IMR-90 (cell line): ENCODE measurements around the gene FBN1. TPM values are rescaled to one million over a fixed set of nuclear protein-coding genes. Genes with fewer than 3 reads are reported as not detected.
A peak's percentile ranks its signal among the peaks of the same experiment; 100 is the strongest.

Experiments
- ATAC-seq: fragments of 200-7000 bp; cut with Tn5 transposase; 2 replicates; pipeline ENCODE4 v1.9.1; 2020; ENCODE audit warnings: low read depth, mild to moderate bottlenecking, moderate library complexity
- BruUV-seq: library from RNA; stranded (reverse); fragments of 400-500 nt; replicated peaks from 2 replicates; lab custom pipeline; 2021; lab: Mats Ljungman, UMichigan
- CTCF ChIA-PET: fragments of 300-600 bp; formaldehyde crosslinking; extraction: SDS; loops from one replicate; lab custom pipeline; 2021; ENCODE audit warnings: antibody characterized with exemption; lab: Yijun Ruan, JAX
- POLR2A ChIA-PET: fragments of 300-600 bp; sonication (Branson Sonifier 250); formaldehyde crosslinking; loops from one replicate; lab custom pipeline; 2022; ENCODE audit warnings: antibody characterized with exemption; ENCODE audit not compliant: unreplicated experiment; lab: Charles Lee
- DNase-seq: peaks from one replicate; pipeline ENCODE4 v3.0.0; 2013
- H2AFZ ChIP-seq: replicated peaks from 2 replicates; pipeline ENCODE3; 2013; ENCODE audit warnings: low read length, mild to moderate bottlenecking; ENCODE audit not compliant: poor library complexity
- H2AK5ac ChIP-seq: 2 replicates; pipeline ENCODE4 v1.6.1; 2013; ENCODE audit warnings: low read depth, low read length, inconsistent platforms
- H2AK9ac ChIP-seq: replicated peaks from 2 replicates; pipeline ENCODE3; 2013; ENCODE audit warnings: mild to moderate bottlenecking, low read depth, low read length, moderate library complexity; ENCODE audit not compliant: poor library complexity
- H2BK120ac ChIP-seq: 2 replicates; pipeline ENCODE4 v1.6.1; 2013; ENCODE audit warnings: low read depth, low read length, inconsistent platforms
- H2BK15ac ChIP-seq: 3 replicates; pipeline ENCODE4 v1.6.1; 2013; ENCODE audit warnings: low read depth, low read length, inconsistent platforms
- H2BK20ac ChIP-seq: 2 replicates; pipeline ENCODE4 v1.6.1; 2013; ENCODE audit warnings: low read depth, mild to moderate bottlenecking, inconsistent platforms, low read length, moderate library complexity
- H2BK5ac ChIP-seq: 2 replicates; pipeline ENCODE4 v1.6.1; 2013; ENCODE audit warnings: mild to moderate bottlenecking, low read depth, low read length, inconsistent platforms; ENCODE audit not compliant: poor library complexity, severe bottlenecking
- H3K14ac ChIP-seq: replicated peaks from 2 replicates; pipeline ENCODE4 v1.6.1; 2013; ENCODE audit warnings: low read depth, low read length, inconsistent platforms
- H3K18ac ChIP-seq: 2 replicates; pipeline ENCODE4 v1.6.1; 2013; ENCODE audit warnings: low read depth, low read length, control low read depth
- H3K23ac ChIP-seq: 2 replicates; pipeline ENCODE4 v1.6.1; 2013; ENCODE audit warnings: low read depth, low read length, inconsistent platforms
- H3K27ac ChIP-seq: 2 replicates; pipeline ENCODE4 v1.5.1; 2013; ENCODE audit warnings: mild to moderate bottlenecking, control low read depth, low read length; ENCODE audit not compliant: insufficient read depth
- H3K27me3 ChIP-seq: 2 replicates; pipeline ENCODE4 v1.6.1; 2013; ENCODE audit warnings: low read length; ENCODE audit not compliant: control insufficient read depth, insufficient read depth
- H3K36me3 ChIP-seq: 2 replicates; pipeline ENCODE4 v1.6.1; 2013; ENCODE audit warnings: low read length, mixed read lengths; ENCODE audit not compliant: control insufficient read depth, insufficient read depth
- H3K4ac ChIP-seq: 2 replicates; pipeline ENCODE4 v1.6.1; 2013; ENCODE audit warnings: low read depth, low read length, inconsistent platforms
- H3K4me1 ChIP-seq: 2 replicates; pipeline ENCODE4 v1.6.1; 2013; ENCODE audit warnings: low read length, mixed read lengths; ENCODE audit not compliant: control insufficient read depth, insufficient read depth
- H3K4me2 ChIP-seq: 2 replicates; pipeline ENCODE4 v1.6.1; 2013; ENCODE audit warnings: low read depth, mild to moderate bottlenecking, control low read depth, low read length, moderate library complexity
- H3K4me3 ChIP-seq: 2 replicates; pipeline ENCODE4 v1.5.1; 2013; ENCODE audit warnings: low read depth, mild to moderate bottlenecking, control low read depth, low read length, moderate library complexity; ENCODE audit not compliant: insufficient read depth
- H3K56ac ChIP-seq: 2 replicates; pipeline ENCODE4 v1.6.1; 2013; ENCODE audit warnings: low read length, inconsistent platforms; ENCODE audit not compliant: insufficient read depth; ENCODE audit errors: extremely low read depth
- H3K79me1 ChIP-seq, 2 experiments: 2 replicates each; pipeline ENCODE4 v1.6.1; 2013; ENCODE audit warnings: low read length in 2 of 2, inconsistent platforms in 1 of 2, low read depth in 1 of 2
- H3K9ac ChIP-seq: 2 replicates; pipeline ENCODE4 v1.6.1; 2013; ENCODE audit warnings: low read depth, low read length, control low read depth
- H3K9me1 ChIP-seq: 2 replicates; pipeline ENCODE4 v1.6.1; 2013; ENCODE audit warnings: low read length, inconsistent platforms; ENCODE audit not compliant: insufficient read depth
- H3K9me3 ChIP-seq: 2 replicates; pipeline ENCODE4 v1.6.1; 2013; ENCODE audit warnings: low read length; ENCODE audit not compliant: control insufficient read depth, insufficient read depth
- H4K20me1 ChIP-seq: 2 replicates; pipeline ENCODE4 v1.6.1; 2013; ENCODE audit warnings: low read length, inconsistent platforms; ENCODE audit not compliant: insufficient read depth
- H4K5ac ChIP-seq: 2 replicates; pipeline ENCODE4 v1.6.1; 2013; ENCODE audit warnings: mild to moderate bottlenecking, low read depth, low read length, control low read depth
- H4K8ac ChIP-seq, 2 experiments: 2 replicates each; pipeline ENCODE4 v1.6.1; 2013; ENCODE audit warnings: low read depth in 2 of 2, low read length in 2 of 2, control low read depth in 1 of 2, inconsistent platforms in 1 of 2
- H4K91ac ChIP-seq: 2 replicates; pipeline ENCODE4 v1.6.1; 2013; ENCODE audit warnings: low read depth, low read length, inconsistent platforms; ENCODE audit not compliant: insufficient read depth
- BHLHE40 ChIP-seq: fragments of 150-350 bp; IDR thresholded peaks from 2 replicates; pipeline ENCODE4 v1.6.1; 2016; ENCODE audit warnings: mild to moderate bottlenecking, low read depth, low read length
- CEBPB ChIP-seq: IDR thresholded peaks from 2 replicates; pipeline ENCODE4 v1.6.1; 2012; ENCODE audit warnings: low read depth, low read length, improper control_type of control experiment
- CHD1 ChIP-seq: IDR thresholded peaks from 2 replicates; pipeline ENCODE4 v1.6.1; 2012; ENCODE audit warnings: low read depth, low read length, improper control_type of control experiment
- CTCF ChIP-seq: conservative IDR thresholded peaks from 2 replicates; pipeline ENCODE4 v1.5.1; 2012; ENCODE audit warnings: mild to moderate bottlenecking, low read depth, low read length, improper control_type of control experiment
- WGBS, 2 experiments: methylation state at CpG; one replicate each; pipeline versions ENCODE4 v1.1.5 to v1.1.7; 2013; ENCODE audit warnings: missing lambda C conversion rate in 2 of 2; ENCODE audit not compliant: insufficient read length in 1 of 2; ENCODE audit errors: extremely low coverage in 2 of 2; 5-methylcytosine and 5-hydroxymethylcytosine counted together
- dilution Hi-C: fragments of 300-500 bp; cut with HindIII; formaldehyde crosslinking; loops from one replicate; pipeline ENCODE4 v1.14.3; 2018; ENCODE audit warnings: low sequenced_read_pairs; ENCODE audit not compliant: unreplicated experiment
- in situ Hi-C: fragments of 300-500 bp; cut with MboI; formaldehyde crosslinking; loops from 3 replicates; pipeline ENCODE4 v1.14.3; 2019; ENCODE audit warnings: low sequenced_read_pairs, inconsistent platforms, mixed read lengths
- intact Hi-C: fragments of 100-400 bp; cut with micrococcal nuclease; formaldehyde crosslinking; loops from 2 replicates; pipeline ENCODE4 v1.10.0; 2022
- polyA plus RNA-seq, 3 experiments: library from polyadenylated mRNA; depleted of rRNA; stranded (reverse); fragments of >200 nt; gene quantifications; 2 replicates each; pipeline ENCODE4 v1.2.3, GENCODE V29; 2012; ENCODE audit warnings: low replicate concordance in 1 of 3
- total RNA-seq: library from RNA; depleted of rRNA; stranded (reverse); fragments of >200 nt; gene quantifications from 2 replicates; pipeline ENCODE4 v1.2.3, GENCODE V29; 2012

FBN1 gene
- total and polyA plus RNA-seq, 2 of the 4 experiments (the other 2 are of a cell fraction), result 134 to 283 TPM

DNA sequence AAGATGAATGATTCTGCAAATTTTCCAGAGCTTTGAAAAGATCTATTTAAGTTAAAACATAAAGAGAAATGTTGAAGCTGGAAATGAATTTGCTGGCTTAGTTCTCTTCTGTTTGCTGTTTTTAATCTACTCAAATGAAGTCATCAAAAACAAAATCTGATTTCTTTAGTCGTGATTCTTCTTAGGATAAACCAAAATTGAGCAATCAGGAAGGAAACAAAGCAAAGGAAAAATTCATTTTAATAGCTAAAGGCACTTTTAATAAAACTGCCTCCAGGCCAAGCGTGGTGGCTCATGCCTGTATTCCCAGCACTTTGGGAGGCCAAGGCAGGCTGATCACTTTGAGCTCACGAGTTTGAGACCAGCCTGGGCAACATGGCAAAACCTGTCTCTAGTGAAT lies 223.1 kb downstream of the FBN1 start:
- Histone ChIP-seq H3K4ac (no peak overlapping the region), H3K4me2 (no peak overlapping the region), H4K20me1 (no peaks in the 10 kb centered on the region), H3K23ac (no peak overlapping the region), H2BK5ac (no peak overlapping the region), H3K36me3 (peaks cover 57% of the 10 kb centered on the region), H2BK20ac (no peak overlapping the region), H3K27me3 (no peaks in the 10 kb centered on the region), H3K9me1 (peaks cover 5% of the 10 kb centered on the region), H3K14ac (no peak overlapping the region), H2AK5ac (no peak overlapping the region), H2AFZ (no peak overlapping the region), H4K5ac (no peak overlapping the region), H4K8ac (no peak overlapping the region), H3K79me1 (peaks cover 13 to 32% of the 10 kb centered on the region in 2 experiments), H3K9ac (no peak overlapping the region), H3K18ac (no peak overlapping the region), H3K27ac (peak overlapping the region; percentile 1; the same call in 1 of the 2 replicates), H3K4me1 (peaks cover 9% of the 10 kb centered on the region), H2AK9ac (no peak overlapping the region), H4K91ac (no peak overlapping the region), H3K9me3 (no peaks in the 10 kb centered on the region), H3K56ac (no peak overlapping the region), H3K4me3 (no peak overlapping the region), H2BK120ac (no peak overlapping the region), H2BK15ac (no peak overlapping the region)
- ChIA-PET CTCF (no interaction called here), POLR2A (interaction anchor here (0.6 kb wide), 1 partner anchor 1573 kb away, joined by 3 read pairs; no protein-coding TSS in a partner anchor)
- no TSS peak for BruUV-seq
- dilution Hi-C loops, result no loop called here
- WGBS, 2 experiments, result 100% methylated on average over 1 of the region's 3 CpGs; no CpG with 5 or more reads in 1 of the 2 experiments
- TF ChIP-seq CHD1 (no peak), CEBPB (0 out of 2 replicates have a peak, but pooled peaks have one; percentile 1), BHLHE40 (no peak), CTCF (no peak)
- DNase-seq (no peak), ATAC-seq (no peak)
- intact Hi-C loops, result loop anchor here (10.0 kb wide), 1 partner anchor 222 kb away; the partner anchor contains the start of gene FBN1
- in situ Hi-C loops, result no loop called here
